Liver (tissue), 9 donors: ENCODE data around the gene ZNF80. TPM values are rescaled to one million over a fixed set of nuclear protein-coding genes. Genes with fewer than 3 reads are reported as not detected.
"Not testable (repeated sequence)": the region's sequence is repeated elsewhere in the genome, so short reads cannot be mapped to it uniquely, and the experiment has no call there.

ENCODE experiments used
- DNase-seq: peaks from one replicate; pipeline ENCODE4 v3.0.0-alpha.2; 2017; ENCODE audit warnings: low spot score
- H3K27ac ChIP-seq, 2 donors: one replicate each; pipeline ENCODE4 v1.7.0; 2013; ENCODE audit warnings: inconsistent platforms in 2 of 2, low read length in 2 of 2, control low read depth in 1 of 2, low read depth in 1 of 2, mild to moderate bottlenecking in 1 of 2
- H3K27me3 ChIP-seq, 4 donors: one replicate each; pipeline versions ENCODE4 v1.6.1 to v1.7.0; 2013; ENCODE audit warnings: low read length in 3 of 4, inconsistent platforms in 1 of 4, mild to moderate bottlenecking in 1 of 4, moderate library complexity in 1 of 4; ENCODE audit not compliant: control insufficient read depth in 4 of 4, insufficient read depth in 4 of 4
- H3K36me3 ChIP-seq, 4 donors: one replicate each; pipeline versions ENCODE4 v1.6.1 to v1.7.0; 2013; ENCODE audit warnings: low read length in 3 of 4, mild to moderate bottlenecking in 3 of 4, low read depth in 1 of 4, moderate library complexity in 1 of 4; ENCODE audit not compliant: control insufficient read depth in 4 of 4, insufficient read depth in 3 of 4
- H3K4me1 ChIP-seq, 4 donors: one replicate each; pipeline versions ENCODE4 v1.6.1 to v1.7.0; 2013; ENCODE audit warnings: low read length in 3 of 4, mild to moderate bottlenecking in 3 of 4, moderate library complexity in 1 of 4; ENCODE audit not compliant: control insufficient read depth in 4 of 4, insufficient read depth in 4 of 4
- H3K4me3 ChIP-seq, 3 donors: one replicate each; pipeline versions ENCODE4 v1.6.1 to v1.7.0; 2013; ENCODE audit warnings: low read length in 3 of 3, control low read depth in 1 of 3, low read depth in 1 of 3, mild to moderate bottlenecking in 1 of 3
- H3K9ac ChIP-seq, 2 donors: one replicate each; pipeline ENCODE4 v1.7.0; 2013; ENCODE audit warnings: low read length in 2 of 2, mild to moderate bottlenecking in 2 of 2, moderate library complexity in 2 of 2, control low read depth in 1 of 2, low read depth in 1 of 2
- H3K9me3 ChIP-seq, 4 donors: one replicate each; pipeline versions ENCODE4 v1.6.1 to v1.7.0; 2013; ENCODE audit warnings: low read length in 3 of 4; ENCODE audit not compliant: control insufficient read depth in 4 of 4
- FOXA1 ChIP-seq: IDR thresholded peaks from 2 replicates; pipeline ENCODE4 v1.6.1; 2016; ENCODE audit warnings: antibody characterized with exemption
- GABPA ChIP-seq, 2 donors: IDR thresholded peaks in 1 of 2; conservative IDR thresholded peaks in 1 of 2; 2 replicates each; pipeline ENCODE4 v1.6.1; 2016; ENCODE audit warnings: antibody characterized with exemption in 2 of 2, mild to moderate bottlenecking in 1 of 2, moderate library complexity in 1 of 2
- HNF4G ChIP-seq: IDR thresholded peaks from 2 replicates; pipeline ENCODE4 v1.6.1; 2016; ENCODE audit warnings: antibody characterized with exemption
- NR2F2 ChIP-seq: IDR thresholded peaks from 2 replicates; pipeline ENCODE4 v1.6.1; 2016; ENCODE audit warnings: antibody characterized with exemption
- RAD21 ChIP-seq, 2 donors: IDR thresholded peaks; 2 replicates each; pipeline ENCODE4 v1.6.1; 2016; ENCODE audit warnings: antibody characterized with exemption in 2 of 2, mild to moderate bottlenecking in 2 of 2
- RXRA ChIP-seq, 2 donors: IDR thresholded peaks; 2 replicates each; pipeline ENCODE4 v1.6.1; 2017 to 2018; ENCODE audit warnings: antibody characterized with exemption in 2 of 2, mild to moderate bottlenecking in 1 of 2
- SP1 ChIP-seq: IDR thresholded peaks from 2 replicates; pipeline ENCODE4 v1.6.1; 2018; ENCODE audit warnings: antibody characterized with exemption, mild to moderate bottlenecking
- TAF1 ChIP-seq: conservative IDR thresholded peaks from 2 replicates; pipeline ENCODE4 v1.6.1; 2016; ENCODE audit warnings: antibody characterized with exemption, mild to moderate bottlenecking
- WGBS: extraction: QIAGEN DNeasy Blood & Tissue Kit; methylation state at CpG from one replicate; pipeline ENCODE4 v1.1.7; 2013; 5-methylcytosine and 5-hydroxymethylcytosine counted together
- polyA plus RNA-seq, 2 donors: library from polyadenylated mRNA; stranded (reverse) in 1 of 2; unstranded in 1 of 2; fragments of 200-250 nt in 1 of 2; fragments of >200 nt in 1 of 2; fragmentation: Nextera tagmentation in 1 of 2; extraction: Ambion mirVana in 1 of 2; gene quantifications; one replicate each; pipeline versions ENCODE4 v1.2.1 to v1.2.3, GENCODE V29; 2013 to 2015
- total RNA-seq, 2 donors: library from RNA; depleted of rRNA; stranded (reverse); fragments of >200 nt; gene quantifications; one replicate each; pipeline ENCODE4 v1.2.3, GENCODE V29; 2014
- TF ChIP-seq, protein P1 (sequence below): IDR thresholded peaks from 2 replicates; pipeline ENCODE4 v1.6.1; 2016; ENCODE audit warnings: antibody characterized with exemption
- TF ChIP-seq, protein P2 (sequence below): IDR thresholded peaks from 2 replicates; pipeline ENCODE4 v1.6.1; 2016; ENCODE audit warnings: antibody characterized with exemption
- TF ChIP-seq, protein P3 (sequence below): IDR thresholded peaks from 2 replicates; pipeline ENCODE4 v1.6.1; 2016; ENCODE audit warnings: antibody characterized with exemption, mild to moderate bottlenecking
- TF ChIP-seq, protein P4 (sequence below): IDR thresholded peaks from 2 replicates; pipeline ENCODE4 v1.6.1; 2016; ENCODE audit warnings: antibody characterized with exemption
- donor health status: healthy.
- donor health status: healthy.
- donor health status: healthy.
- donor health status: healthy.
- donor health status: healthy.

The ZNF80 gene
- total and polyA plus RNA-seq, 4 donors, result 0.06 TPM; not detected in 3

DNA sequence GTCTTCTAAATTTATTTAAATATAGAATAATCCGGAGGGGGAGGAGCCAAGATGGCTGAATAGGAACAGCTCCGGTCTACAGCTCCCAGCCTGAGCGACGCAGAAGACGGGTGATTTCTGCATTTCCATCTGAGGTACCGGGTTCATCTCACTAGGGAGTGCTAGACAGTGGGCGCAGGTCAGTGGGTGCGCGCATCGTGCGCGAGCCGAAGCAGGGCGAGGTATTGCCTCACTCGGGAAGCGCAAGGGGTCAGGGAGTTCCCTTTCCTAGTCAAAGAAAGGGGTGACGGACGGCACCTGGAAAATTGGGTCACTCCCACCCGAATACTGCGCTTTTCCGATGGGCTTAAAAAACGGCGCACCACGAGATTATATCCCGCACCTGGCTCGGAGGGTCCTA lies 39.5 kb upstream of the ZNF80 start:
- H3K27ac ChIP-seq, H3K36me3 ChIP-seq, DNase-seq, H3K4me3 ChIP-seq, H3K9ac ChIP-seq, H3K27me3 ChIP-seq, H3K9me3 ChIP-seq, H3K4me1 ChIP-seq: not testable (repeated sequence)
- WGBS, result 92% methylated on average over 17 of the region's 26 CpGs

DNA sequence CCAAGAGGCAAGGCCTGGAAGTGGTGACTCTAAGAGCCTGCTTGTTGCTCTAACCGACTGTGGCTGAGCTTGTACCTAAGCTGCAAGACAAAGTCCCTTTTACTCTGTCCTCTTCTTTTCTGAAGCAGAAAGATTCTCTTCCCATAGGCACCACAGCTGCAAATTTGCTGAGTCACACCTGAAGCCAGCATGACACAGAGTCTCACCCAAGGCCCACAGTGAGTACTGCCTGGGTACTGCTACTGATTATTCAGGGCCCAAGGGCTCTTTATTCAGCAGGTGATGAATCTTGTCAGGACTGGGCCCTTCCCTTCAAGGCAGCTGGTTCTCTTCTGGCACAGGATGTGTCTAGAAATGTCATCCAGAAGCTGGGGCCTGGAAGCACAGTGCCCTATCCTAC lies 37.6 kb upstream of the ZNF80 start:
- Histone ChIP-seq H3K4me3 (no peak overlapping the region), H3K27ac (no peak overlapping the region), H3K9ac (no peak overlapping the region), H3K36me3 (no peaks in the 10 kb centered on the region), H3K9me3 (peaks cover 0 to 1% (median 0%) of the 10 kb centered on the region in 4 donors), H3K4me1 (no peaks in the 10 kb centered on the region), H3K27me3 (no peaks in the 10 kb centered on the region)
- 81% methylated on average over 1 of the region's 1 CpG for WGBS
- no peak for DNase-seq
- TF ChIP-seq RXRA (IDR thresholded peaks at IDR 0.05) (no peak), FOXA1 (no peak), HNF4G (no peak)
- TF ChIP-seq, protein P1, sequence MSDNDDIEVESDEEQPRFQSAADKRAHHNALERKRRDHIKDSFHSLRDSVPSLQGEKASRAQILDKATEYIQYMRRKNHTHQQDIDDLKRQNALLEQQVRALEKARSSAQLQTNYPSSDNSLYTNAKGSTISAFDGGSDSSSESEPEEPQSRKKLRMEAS, result no peak
- TF ChIP-seq, protein P2, sequence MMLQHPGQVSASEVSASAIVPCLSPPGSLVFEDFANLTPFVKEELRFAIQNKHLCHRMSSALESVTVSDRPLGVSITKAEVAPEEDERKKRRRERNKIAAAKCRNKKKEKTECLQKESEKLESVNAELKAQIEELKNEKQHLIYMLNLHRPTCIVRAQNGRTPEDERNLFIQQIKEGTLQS, result no peak

DNA sequence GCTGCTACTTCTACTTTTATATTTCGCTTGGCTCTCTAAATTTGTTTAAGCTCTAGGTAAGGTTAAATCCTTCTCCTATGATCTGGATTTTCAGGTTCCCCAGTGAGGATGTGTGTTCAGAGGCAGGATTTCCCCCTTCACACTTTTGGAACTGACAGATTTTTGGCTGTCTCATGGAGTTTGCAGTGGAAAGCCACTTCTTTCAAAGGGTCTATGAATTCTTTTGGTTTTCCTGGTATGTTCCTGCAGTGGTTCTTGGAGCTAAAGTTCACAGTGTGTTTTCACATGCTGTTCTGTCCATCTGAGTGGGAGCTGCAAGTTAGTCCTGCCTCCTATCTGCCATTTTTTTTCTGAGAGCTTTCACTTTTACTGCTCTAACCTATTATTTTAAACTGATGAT lies 34.9 kb upstream of the ZNF80 start:
- Histone ChIP-seq H3K27me3 (no peaks in the 10 kb centered on the region), H3K4me1 (no peaks in the 10 kb centered on the region), H3K27ac (no peak overlapping the region), H3K36me3 (no peaks in the 10 kb centered on the region), H3K9me3 (peaks cover 0 to 4% (median under 1%) of the 10 kb centered on the region in 4 donors), H3K9ac (no peak overlapping the region), H3K4me3 (no peak overlapping the region)
- DNase-seq, result no peak
- WGBS, result 80% methylated on average over 1 of the region's 1 CpG
- TF ChIP-seq, protein P3, sequence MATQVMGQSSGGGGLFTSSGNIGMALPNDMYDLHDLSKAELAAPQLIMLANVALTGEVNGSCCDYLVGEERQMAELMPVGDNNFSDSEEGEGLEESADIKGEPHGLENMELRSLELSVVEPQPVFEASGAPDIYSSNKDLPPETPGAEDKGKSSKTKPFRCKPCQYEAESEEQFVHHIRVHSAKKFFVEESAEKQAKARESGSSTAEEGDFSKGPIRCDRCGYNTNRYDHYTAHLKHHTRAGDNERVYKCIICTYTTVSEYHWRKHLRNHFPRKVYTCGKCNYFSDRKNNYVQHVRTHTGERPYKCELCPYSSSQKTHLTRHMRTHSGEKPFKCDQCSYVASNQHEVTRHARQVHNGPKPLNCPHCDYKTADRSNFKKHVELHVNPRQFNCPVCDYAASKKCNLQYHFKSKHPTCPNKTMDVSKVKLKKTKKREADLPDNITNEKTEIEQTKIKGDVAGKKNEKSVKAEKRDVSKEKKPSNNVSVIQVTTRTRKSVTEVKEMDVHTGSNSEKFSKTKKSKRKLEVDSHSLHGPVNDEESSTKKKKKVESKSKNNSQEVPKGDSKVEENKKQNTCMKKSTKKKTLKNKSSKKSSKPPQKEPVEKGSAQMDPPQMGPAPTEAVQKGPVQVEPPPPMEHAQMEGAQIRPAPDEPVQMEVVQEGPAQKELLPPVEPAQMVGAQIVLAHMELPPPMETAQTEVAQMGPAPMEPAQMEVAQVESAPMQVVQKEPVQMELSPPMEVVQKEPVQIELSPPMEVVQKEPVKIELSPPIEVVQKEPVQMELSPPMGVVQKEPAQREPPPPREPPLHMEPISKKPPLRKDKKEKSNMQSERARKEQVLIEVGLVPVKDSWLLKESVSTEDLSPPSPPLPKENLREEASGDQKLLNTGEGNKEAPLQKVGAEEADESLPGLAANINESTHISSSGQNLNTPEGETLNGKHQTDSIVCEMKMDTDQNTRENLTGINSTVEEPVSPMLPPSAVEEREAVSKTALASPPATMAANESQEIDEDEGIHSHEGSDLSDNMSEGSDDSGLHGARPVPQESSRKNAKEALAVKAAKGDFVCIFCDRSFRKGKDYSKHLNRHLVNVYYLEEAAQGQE, result no peak
- TF ChIP-seq NR2F2 (no peak), TAF1 (no peak), RXRA (IDR thresholded peaks at IDR 0.05) (no peak)
- TF ChIP-seq, protein P2, result no peak

DNA sequence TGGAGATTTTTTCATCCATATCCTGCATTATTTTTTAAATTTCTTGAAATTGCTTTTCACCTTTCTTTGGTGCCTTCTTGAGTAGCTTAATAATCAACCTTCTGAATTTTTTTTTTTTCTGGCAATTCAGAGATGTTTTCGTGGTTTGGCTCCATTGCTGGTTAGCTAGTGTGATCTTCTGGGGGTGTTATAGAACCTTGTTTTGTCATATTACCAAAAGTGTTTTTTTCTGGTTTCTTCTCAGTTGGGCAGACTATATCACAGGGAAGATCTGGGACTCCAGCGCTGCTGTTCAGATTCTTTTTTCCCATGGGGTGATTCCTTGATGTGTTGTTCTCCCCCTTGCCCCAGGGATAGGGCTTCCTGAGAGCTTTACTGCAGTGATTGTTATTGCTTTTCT lies 32.6 kb upstream of the ZNF80 start:
- 83% methylated on average over 2 of the region's 2 CpGs for WGBS
- Histone ChIP-seq H3K27me3 (no peaks in the 10 kb centered on the region), H3K9ac (no peak overlapping the region), H3K36me3 (no peaks in the 10 kb centered on the region), H3K27ac (no peak overlapping the region), H3K4me3 (no peak overlapping the region), H3K9me3 (peaks cover 0 to 4% (median under 1%) of the 10 kb centered on the region in 4 donors), H3K4me1 (no peaks in the 10 kb centered on the region)
- TF ChIP-seq, protein P3, result no peak
- TF ChIP-seq, protein P4, sequence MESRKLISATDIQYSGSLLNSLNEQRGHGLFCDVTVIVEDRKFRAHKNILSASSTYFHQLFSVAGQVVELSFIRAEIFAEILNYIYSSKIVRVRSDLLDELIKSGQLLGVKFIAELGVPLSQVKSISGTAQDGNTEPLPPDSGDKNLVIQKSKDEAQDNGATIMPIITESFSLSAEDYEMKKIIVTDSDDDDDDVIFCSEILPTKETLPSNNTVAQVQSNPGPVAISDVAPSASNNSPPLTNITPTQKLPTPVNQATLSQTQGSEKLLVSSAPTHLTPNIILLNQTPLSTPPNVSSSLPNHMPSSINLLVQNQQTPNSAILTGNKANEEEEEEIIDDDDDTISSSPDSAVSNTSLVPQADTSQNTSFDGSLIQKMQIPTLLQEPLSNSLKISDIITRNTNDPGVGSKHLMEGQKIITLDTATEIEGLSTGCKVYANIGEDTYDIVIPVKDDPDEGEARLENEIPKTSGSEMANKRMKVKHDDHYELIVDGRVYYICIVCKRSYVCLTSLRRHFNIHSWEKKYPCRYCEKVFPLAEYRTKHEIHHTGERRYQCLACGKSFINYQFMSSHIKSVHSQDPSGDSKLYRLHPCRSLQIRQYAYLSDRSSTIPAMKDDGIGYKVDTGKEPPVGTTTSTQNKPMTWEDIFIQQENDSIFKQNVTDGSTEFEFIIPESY, result no peak
- no peak for TF ChIP-seq TAF1
- TF ChIP-seq GABPA (IDR thresholded peaks at IDR 0.05 in 1 of 2, conservative IDR thresholded peaks at IDR 0.05 in 1 of 2), result no peak
- TF ChIP-seq, protein P1, result no peak
- TF ChIP-seq FOXA1, result no peak
- no peak for TF ChIP-seq RAD21 (IDR thresholded peaks at IDR 0.05)
- TF ChIP-seq SP1, result no peak
- no peak for DNase-seq
